K562 (cell line): Measurements from ENCODE around the gene MED14. TPM values are rescaled to one million over a fixed set of nuclear protein-coding genes. Genes with fewer than 3 reads are reported as not detected.

Source experiments
- ATAC-seq: fragments of 200-7000 bp; cut with Tn5 transposase; 3 replicates; pipeline ENCODE4 v1.9.1; 2020; ENCODE audit warnings: moderate library complexity
- Bru-seq: library from RNA; stranded (reverse); fragments of 400-500 nt; gene quantifications from one replicate; lab custom pipeline; 2021; lab: Mats Ljungman, UMichigan
- BruChase-seq, 2 experiments: library from RNA; stranded (reverse); fragments of 400-500 nt; gene quantifications; one replicate each; lab custom pipeline; 2021; lab: Mats Ljungman, UMichigan
- BruUV-seq: library from RNA; stranded (reverse); fragments of 400-500 nt; replicated peaks from 2 replicates; lab custom pipeline; 2021; lab: Mats Ljungman, UMichigan
- CTCF ChIA-PET: fragments of 300-600 bp; formaldehyde crosslinking; extraction: SDS; loops from one replicate; lab custom pipeline; 2021; ENCODE audit warnings: low intra/inter-chr PET ratio; lab: Yijun Ruan, JAX
- POLR2A ChIA-PET: fragments of 300-600, 350-650 bp; sonication (Branson Sonifier 250); formaldehyde crosslinking; extraction: SDS; loops from one replicate; lab custom pipeline; 2021; ENCODE audit warnings: antibody characterized with exemption, inconsistent platforms; lab: Yijun Ruan, JAX
- DNase-seq, 4 experiments: peaks; one replicate each; pipeline versions ENCODE4 v3.0.0 to v3.0.0-alpha.2; 2011 to 2018; ENCODE audit warnings: low spot score in 3 of 4, mixed read lengths in 3 of 4; ENCODE audit errors: extremely low read depth in 1 of 4
- FAIRE-seq: peaks from 2 replicates; lab custom pipeline; 2011; peaks lifted over from hg19 to GRCh38; lab: Jason Lieb, UNC
- H2AFZ ChIP-seq: 2 replicates; pipeline ENCODE4 v1.6.0; 2011; ENCODE audit warnings: low read depth, low read length, control low read depth, inconsistent platforms
- H3K27ac ChIP-seq: fragments of 200-600 bp; 3 replicates; pipeline ENCODE4 v1.8.0; 2011; ENCODE audit warnings: low read depth, mild to moderate bottlenecking, control low read depth, inconsistent platforms, low read length, moderate library complexity, mixed read lengths; ENCODE audit errors: extremely low read depth
- H3K27me3 ChIP-seq, 2 experiments: fragments of 300-600 bp in 1 of 2; 2 replicates in 1 of 2; 3 replicates in 1 of 2; pipeline versions ENCODE4 v1.6.0 to v1.8.0; 2011; ENCODE audit warnings: inconsistent platforms in 2 of 2, low read length in 2 of 2, mild to moderate bottlenecking in 1 of 2, mixed read lengths in 1 of 2, moderate library complexity in 1 of 2; ENCODE audit not compliant: control insufficient read depth in 2 of 2, insufficient read depth in 2 of 2
- H3K36me3 ChIP-seq: fragments of 300-600 bp; 3 replicates; pipeline ENCODE4 v1.8.0; 2011; ENCODE audit warnings: mild to moderate bottlenecking, low read length, inconsistent platforms; ENCODE audit not compliant: control insufficient read depth, insufficient read depth
- H3K4me1 ChIP-seq, 2 experiments: fragments of 200-600 bp in 1 of 2; replicated peaks in 1 of 2; 2 replicates in 1 of 2; 3 replicates in 1 of 2; pipeline versions ENCODE4 v1.5.1 to v1.8.0; 2011; ENCODE audit warnings: inconsistent platforms in 2 of 2, low read length in 2 of 2, mild to moderate bottlenecking in 1 of 2, mixed read lengths in 1 of 2, moderate library complexity in 1 of 2; ENCODE audit not compliant: control insufficient read depth in 2 of 2, insufficient read depth in 2 of 2
- H3K4me2 ChIP-seq: 2 replicates; pipeline ENCODE4 v1.6.1; 2011; ENCODE audit warnings: low read length, control low read depth, inconsistent platforms, mixed read lengths; ENCODE audit not compliant: insufficient read depth
- H3K4me3 ChIP-seq: fragments of 200-600 bp; sonication (generic), shearing (Covaris generic); 2 replicates; pipeline ENCODE4 v1.5.1; 2016; ENCODE audit warnings: control low read depth, inconsistent platforms
- H3K79me2 ChIP-seq: fragments of 200-600 bp; 3 replicates; pipeline ENCODE4 v1.8.0; 2011; ENCODE audit warnings: low read length, inconsistent platforms; ENCODE audit not compliant: control insufficient read depth, insufficient read depth
- H3K9ac ChIP-seq, 2 experiments: 2 replicates each; pipeline versions ENCODE4 v1.6.0 to v1.6.1; 2011; ENCODE audit warnings: low read depth in 2 of 2, low read length in 2 of 2, control low read depth in 1 of 2, inconsistent platforms in 1 of 2, mild to moderate bottlenecking in 1 of 2, mixed read lengths in 1 of 2; ENCODE audit not compliant: insufficient read depth in 1 of 2
- H3K9me1 ChIP-seq: one replicate; pipeline ENCODE4 v1.6.0; 2011; ENCODE audit warnings: inconsistent platforms, mild to moderate bottlenecking, low read length, moderate library complexity; ENCODE audit not compliant: control insufficient read depth, insufficient read depth
- H3K9me3 ChIP-seq: replicated peaks from 2 replicates; pipeline ENCODE4 v1.5.1; 2011; ENCODE audit warnings: low read depth, low read length, inconsistent platforms; ENCODE audit not compliant: control insufficient read depth, insufficient read depth
- H4K20me1 ChIP-seq: replicated peaks from 2 replicates; pipeline ENCODE4 v1.6.1; 2011; ENCODE audit warnings: low read length, inconsistent platforms, mixed read lengths; ENCODE audit not compliant: control insufficient read depth, insufficient read depth
- CCAR2 ChIP-seq: fragments of 200-400 bp; formaldehyde crosslinking; IDR thresholded peaks from 2 replicates; pipeline ENCODE4 v1.6.1; 2017; ENCODE audit warnings: mild to moderate bottlenecking, low read depth, low read length
- CTCF ChIP-seq, 3 experiments: IDR thresholded peaks in 2 of 3; conservative IDR thresholded peaks in 1 of 3; 2 replicates each; pipeline ENCODE4 v1.5.1; 2011 to 2012; ENCODE audit warnings: low read length in 3 of 3, mild to moderate bottlenecking in 3 of 3, control low read depth in 2 of 3, improper control_type of control experiment in 1 of 3, inconsistent platforms in 1 of 3, low read depth in 1 of 3, mixed read lengths in 1 of 3, moderate library complexity in 1 of 3; ENCODE audit not compliant: insufficient read depth in 2 of 3
- FIP1L1 ChIP-seq: fragments of 200-400 bp; formaldehyde crosslinking; IDR thresholded peaks from 2 replicates; pipeline ENCODE4 v1.6.1; 2018; ENCODE audit warnings: mild to moderate bottlenecking, low read depth, low read length; ENCODE audit not compliant: poor library complexity, severe bottlenecking
- GABPA ChIP-seq: fragments of 200-800 bp; sonication (Bioruptor generic); conservative IDR thresholded peaks from 2 replicates; pipeline ENCODE4 v1.6.1; 2016; ENCODE audit warnings: low read depth, missing genetic modification characterization, missing compliant biosample characterization
- GABPB2 ChIP-seq: fragments of 250-450 bp; sonication (Bioruptor Pico); conservative IDR thresholded peaks from 2 replicates; pipeline ENCODE4 v1.5.1; 2021; ENCODE audit warnings: mild to moderate bottlenecking
- MEF2A ChIP-seq: IDR thresholded peaks from 2 replicates; pipeline ENCODE4 v1.6.1; 2011; ENCODE audit warnings: low read depth, mild to moderate bottlenecking, low read length, moderate library complexity; ENCODE audit not compliant: control insufficient read depth
- NCOA1 ChIP-seq: fragments of 450-650 bp; IDR thresholded peaks from 2 replicates; pipeline ENCODE4 v1.6.1; 2016; ENCODE audit warnings: low read depth
- NELFE ChIP-seq: IDR thresholded peaks from 2 replicates; pipeline ENCODE4 v1.6.1; 2011; ENCODE audit warnings: mild to moderate bottlenecking; ENCODE audit not compliant: insufficient read depth, insufficient read length
- PML ChIP-seq: IDR thresholded peaks from 2 replicates; pipeline ENCODE4 v1.6.1; 2012; ENCODE audit warnings: low read length, inconsistent platforms
- RBM25 ChIP-seq: fragments of 200-400 bp; formaldehyde crosslinking; IDR thresholded peaks from 2 replicates; pipeline ENCODE4 v1.6.1; 2018; ENCODE audit warnings: low read length, low read depth, moderate library complexity; ENCODE audit not compliant: severe bottlenecking
- TFAM ChIP-seq: fragments of 250-450 bp; sonication (Bioruptor Pico); conservative IDR thresholded peaks from 2 replicates; pipeline ENCODE4 v1.5.0; 2021; ENCODE audit warnings: mild to moderate bottlenecking, moderate library complexity
- TOE1 ChIP-seq, 2 experiments: fragments of 450-650 bp in 1 of 2; sonication (generic) in 1 of 2; formaldehyde crosslinking in 1 of 2; IDR thresholded peaks; 2 replicates each; pipeline versions ENCODE4 v1.7.1 to v1.8.0; 2016 to 2022; ENCODE audit warnings: borderline replicate concordance in 2 of 2, mild to moderate bottlenecking in 2 of 2, antibody characterized with exemption in 1 of 2, inconsistent platforms in 1 of 2, low read depth in 1 of 2, missing genetic modification reagents in 1 of 2, moderate library complexity in 1 of 2
- WGBS: fragments of 100-300 bp; shearing (Covaris generic); methylation state at CpG from one replicate; pipeline ENCODE4 v1.1.6; 2016; ENCODE audit warnings: low coverage, mixed read lengths; ENCODE audit not compliant: insufficient coverage; ENCODE audit errors: missing lambda C conversion rate; 5-methylcytosine and 5-hydroxymethylcytosine counted together
- in situ Hi-C: fragments of 300-500 bp; cut with MboI; formaldehyde crosslinking; loops from 4 replicates; pipeline ENCODE4 v1.15.0; 2018; ENCODE audit warnings: inconsistent platforms, mixed read lengths
- intact Hi-C: fragments of 100-400 bp; cut with micrococcal nuclease; formaldehyde crosslinking; loops from 2 replicates; pipeline ENCODE4 v1.14.2; 2022
- long read RNA-seq, 3 experiments: library from polyadenylated mRNA in 2 of 3; library from RNA in 1 of 3; unstranded in 2 of 3; stranded (forward) in 1 of 3; transcript quantifications; one replicate each; pipeline ENCODE4 v2.0.0, GENCODE V29; 2019 to 2022
- polyA minus RNA-seq, 3 experiments: library from RNA; depleted of rRNA, polyadenylated mRNA; stranded (reverse); fragments of >200 nt; gene quantifications; 2 replicates each; pipeline ENCODE4 v1.2.3, GENCODE V29; 2011
- polyA plus RNA-seq, 8 experiments: library from polyadenylated mRNA; depleted of rRNA in 4 of 8; stranded (reverse) in 5 of 8; unstranded in 3 of 8; fragments of >200 nt; fragmentation: Nextera tagmentation in 2 of 8; fragmentation: Illumina TruSeq in 1 of 8; extraction: Ambion mirVana in 2 of 8; extraction: Trizol in 1 of 8; gene quantifications; 2 replicates each; pipeline versions ENCODE4 v1.2.1 to v1.2.3, GENCODE V29; 2011 to 2014; ENCODE audit warnings: inconsistent platforms in 1 of 8, missing spikeins in 1 of 8
- total RNA-seq, 7 experiments: library from RNA; depleted of rRNA in 6 of 7; stranded (reverse); fragments of >200 nt in 6 of 7; fragmentation: Illumina TruSeq in 2 of 7; extraction: Trizol in 2 of 7; gene quantifications; 2 replicates each; pipeline versions ENCODE4 v1.2.1 to v1.2.3, GENCODE V29; 2011 to 2021; ENCODE audit warnings: low replicate concordance in 1 of 7

The MED14 gene
- total RNA-seq (2011; cell fraction: chromatin; rRNA removed; ENCODE audit: low replicate concordance), result 88.7 and 229 TPM in 2 replicates
- total RNA-seq (2011; cell fraction: nucleolus; rRNA removed), result 26.5 and 33.0 TPM in 2 replicates
- total RNA-seq (2011; cell fraction: nucleoplasm; rRNA removed), result 83.7 and 89.4 TPM in 2 replicates
- total RNA-seq (2014; rRNA removed) (11.5 and 19.1 TPM in 2 replicates), total RNA-seq (2014; rRNA removed; fragmentation: Illumina TruSeq; extraction: Trizol) (15.1 and 18.4 TPM in 2 replicates), total RNA-seq (2015; rRNA removed; fragmentation: Illumina TruSeq; extraction: Trizol) (18.4 and 18.7 TPM in 2 replicates), total RNA-seq (2021) (30.5 and 35.3 TPM in 2 replicates), polyA plus RNA-seq (2011; rRNA removed) (29.2 and 32.4 TPM in 2 replicates), polyA plus RNA-seq (2014; fragmentation: Illumina TruSeq; extraction: Trizol) (24.9 and 34.0 TPM in 2 replicates), polyA plus RNA-seq (2014; fragmentation: Nextera tagmentation; extraction: Ambion mirVana) (10 to 100 TPM in 1 of 2 experiments, 1 to 10 TPM in 1; 9.2 to 13.0 TPM), polyA plus RNA-seq (2014; rRNA removed) (22.5 and 29.9 TPM in 2 replicates), polyA minus RNA-seq (2011; rRNA and poly(A)+ RNA removed) (33.9 and 45.0 TPM in 2 replicates), Bru-seq, nascent RNA (percentile 72 among the genes with signal in this experiment), BruChase-seq, experiment 1, labeled RNA remaining after a 2-hour chase (percentile 81 among the genes with signal in this experiment), BruChase-seq, experiment 2, labeled RNA remaining after a 6-hour chase (percentile 82 among the genes with signal in this experiment)
- 19.5 and 22.7 TPM in 2 replicates for polyA plus RNA-seq (2011; cell fraction: cytosol; rRNA removed)
- 72.6 and 74.7 TPM in 2 replicates for polyA plus RNA-seq (2011; cell fraction: nucleus; rRNA removed)
- 18.0 and 18.2 TPM in 2 replicates for polyA plus RNA-seq (2012)
- 14.0 and 28.5 TPM in 2 replicates for polyA minus RNA-seq (2011; cell fraction: cytosol; rRNA and poly(A)+ RNA removed)
- 39.9 and 54.0 TPM in 2 replicates for polyA minus RNA-seq (2011; cell fraction: nucleus; rRNA and poly(A)+ RNA removed)
- long read RNA-seq, experiment 1, partial matches to known transcripts, result 42 of 49 reads
- long read RNA-seq, experiment 1, other reads (novel, unspliced or antisense), result 7 of 49 reads
- long read RNA-seq, experiment 2, partial matches to known transcripts, result 11 of 12 reads
- long read RNA-seq, experiment 2, other reads (novel, unspliced or antisense), result 1 of 12 reads
- long read RNA-seq, experiment 3, partial matches to known transcripts, result 0 of 2 reads
- long read RNA-seq, experiment 3, other reads (novel, unspliced or antisense), result 2 of 2 reads

- ATAC-seq (peak; percentile 97), FAIRE-seq (peak; percentile 86), DNase-seq (peak; percentile 80 to 95 (median 82))
- Histone ChIP-seq H3K27me3 (no peaks in the 10 kb centered on the region), H3K27ac (peak within 1 kb of the TSS; percentile 87), H3K4me2 (peak within 1 kb of the TSS; percentile 76), H3K4me1 (peaks cover 0 to 6% of the 10 kb centered on the region in 2 experiments; a peak in 3 of 5 replicates), H3K36me3 (peaks cover 4% of the 10 kb centered on the region; the same call in 1 of the 3 replicates), H3K9me1 (no peaks in the 10 kb centered on the region), H3K9ac (peak within 1 kb of the TSS; percentile 84 to 96), H4K20me1 (peaks cover 6% of the 10 kb centered on the region), H3K79me2 (peaks cover 43% of the 10 kb centered on the region), H3K4me3 (peak within 1 kb of the TSS; percentile 80), H2AFZ (peak within 1 kb of the TSS; percentile 96), H3K9me3 (no peaks in the 10 kb centered on the region)
- in situ Hi-C loops, result no loop called here
- intact Hi-C loops, result loop anchor here (5.0 kb wide), 1 partner anchor 83 kb away; no protein-coding TSS in a partner anchor
- CTCF ChIA-PET, result interaction anchor here (0.6 kb wide), 1 partner anchor 724 kb away, joined by 3 read pairs; no protein-coding TSS in a partner anchor
- POLR2A ChIA-PET, result interaction anchor here (0.5 to 0.9 kb wide), 5 partner anchors 9 to 736 kb away, joined by 3 to 4 read pairs (median 3); no protein-coding TSS in a partner anchor
- 0% methylated on average over 15 of the region's 88 CpGs for WGBS
- BruUV-seq, result no TSS peak
- peak; percentile 13 for TF ChIP-seq FIP1L1
- TF ChIP-seq CTCF (IDR thresholded peaks at IDR 0.05 in 2 of 3, conservative IDR thresholded peaks at IDR 0.05 in 1 of 3; ENCODE audit: insufficient read depth in 2 of 3, low read depth in 1 of 3, low read length in 3 of 3), result peak; percentile 53 to 63 (median 59)
- no peak for TF ChIP-seq GABPB2
- peak; percentile 56; the same call in 1 of the 2 replicates for TF ChIP-seq TOE1 (IDR thresholded peaks at IDR 0.05; ENCODE audit: borderline replicate concordance)
- TF ChIP-seq TOE1 (CRISPR knock-in tag; IDR thresholded peaks at IDR 0.05; ENCODE audit: borderline replicate concordance, low read depth), result no peak
- no peak for TF ChIP-seq CCAR2
- no peak for TF ChIP-seq MEF2A
- peak; percentile 86 for TF ChIP-seq NCOA1
- no peak for TF ChIP-seq TFAM (CRISPR knock-in tag)
- TF ChIP-seq GABPA (tag), result peak; percentile 94
- no peak for TF ChIP-seq RBM25
- TF ChIP-seq NELFE, result no peak
- TF ChIP-seq PML, result peak; percentile 30; the same call in 1 of the 2 replicates
Measured at GRCh38 chrX:40735325-40736169, at the start of gene MED14. TSS of gene MED14 (minus strand) at chrX:40735542. CDS start at chrX:40735412, 130 bp downstream.
